Measurements from ENCODE around the gene RNF13.
"Not testable (repeated sequence)": the region's sequence is repeated elsewhere in the genome, so short reads cannot be mapped to it uniquely, and the experiment has no call there.

RNF13 gene

GRCh38 chr3:149844091-149844490 lies 31.1 kb downstream of the RNF13 start:
- DNase-seq, result no peak

GRCh38 chr3:149845570-149846244 lies 32.7 kb downstream of the RNF13 start:
- no peak for DNase-seq

- peak; percentile 40 to 53 for DNase-seq
Observed at GRCh38 chr3:149848238-149848637, 35.2 kb downstream of the RNF13 start.

GRCh38 chr3:149848688-149849087 lies 35.7 kb downstream of the RNF13 start:
- no peak for DNase-seq

- no peak for DNase-seq
Observed at GRCh38 chr3:149850787-149851584, 38.0 kb downstream of the RNF13 start.

GRCh38 chr3:149858911-149859310 lies 45.9 kb downstream of the RNF13 start:
- DNase-seq, result no peak

- DNase-seq, result no peak
Observed at GRCh38 chr3:149860881-149861280, 47.9 kb downstream of the RNF13 start.

- no peak for DNase-seq
Observed at GRCh38 chr3:149867563-149867962, 54.5 kb downstream of the RNF13 start.

GRCh38 chr3:149871855-149872254 lies 58.8 kb downstream of the RNF13 start:
- no peak for DNase-seq

- DNase-seq, result no peak
Observed at GRCh38 chr3:149872589-149872988, 59.6 kb downstream of the RNF13 start.

- DNase-seq, result no peak
Observed at GRCh38 chr3:149877668-149878067, 64.7 kb downstream of the RNF13 start.

- peak; percentile 76 to 77 for DNase-seq
Observed at GRCh38 chr3:149879872-149880271, 66.9 kb downstream of the RNF13 start.

GRCh38 chr3:149881879-149882278 lies 68.9 kb downstream of the RNF13 start:
- DNase-seq, result peak; percentile 66 to 74

GRCh38 chr3:149883134-149883533 lies 70.1 kb downstream of the RNF13 start:
- no peak for DNase-seq

GRCh38 chr3:149883860-149884259 lies 70.8 kb downstream of the RNF13 start:
- not testable (repeated sequence) for DNase-seq

GRCh38 chr3:149884848-149885247 lies 71.8 kb downstream of the RNF13 start:
- DNase-seq, result not testable (repeated sequence)

GRCh38 chr3:149886957-149887356 lies 73.9 kb downstream of the RNF13 start:
- no peak for DNase-seq

GRCh38 chr3:149891621-149892020 lies 78.6 kb downstream of the RNF13 start:
- DNase-seq, result no peak

GRCh38 chr3:149892371-149892770 lies 79.4 kb downstream of the RNF13 start:
- no peak for DNase-seq

- no peak for DNase-seq
Observed at GRCh38 chr3:149894205-149894604, 81.2 kb downstream of the RNF13 start.

GRCh38 chr3:149895339-149895738 lies 82.3 kb downstream of the RNF13 start:
- no peak for DNase-seq

- DNase-seq, result no peak
Observed at GRCh38 chr3:149895769-149896168, 82.8 kb downstream of the RNF13 start.

- DNase-seq, result no peak
Observed at GRCh38 chr3:149898771-149899170, 85.8 kb downstream of the RNF13 start.

- DNase-seq, result no peak
Observed at GRCh38 chr3:149900322-149900721, 87.3 kb downstream of the RNF13 start.

Measured in Kasumi-1 (cell line).